Midbrain (tissue), 1 donor: ENCODE results near the gene SLC43A2.
A peak's percentile ranks its signal among the peaks of the same experiment; 100 is the strongest.

Source experiments
- DNase-seq: peaks from one replicate; lab custom pipeline; 2025; lab: John Stamatoyannopoulos, UW

SLC43A2 gene

GRCh38 chr17:1623057-1623630 lies 5.5 kb downstream of the SLC43A2 start:
- DNase-seq: no peak

- DNase-seq: no peak
These were observed 7.2 kb downstream of the SLC43A2 start for GRCh38 chr17:1621273-1621954.

GRCh38 chr17:1620486-1620885 lies 8.1 kb downstream of the SLC43A2 start:
- DNase-seq: no peak

- no peak for DNase-seq
These were observed 10.9 kb downstream of the SLC43A2 start for GRCh38 chr17:1617620-1618174.

- DNase-seq: no peak
These were observed 12.5 kb downstream of the SLC43A2 start for GRCh38 chr17:1616101-1616500.

GRCh38 chr17:1612400-1612799 lies 16.2 kb downstream of the SLC43A2 start:
- DNase-seq: no peak

- DNase-seq: peak; percentile 34
These were observed 16.9 kb downstream of the SLC43A2 start for GRCh38 chr17:1611715-1612114.

- no peak for DNase-seq
These were observed 20.0 kb downstream of the SLC43A2 start for GRCh38 chr17:1608676-1609075.

- no peak for DNase-seq
These were observed 20.7 kb downstream of the SLC43A2 start for GRCh38 chr17:1607971-1608320.

- no peak for DNase-seq
These were observed 22.2 kb downstream of the SLC43A2 start for GRCh38 chr17:1606352-1606985.

GRCh38 chr17:1605681-1606351 lies 22.8 kb downstream of the SLC43A2 start:
- no peak for DNase-seq

GRCh38 chr17:1604831-1605528 lies 23.7 kb downstream of the SLC43A2 start:
- DNase-seq: no peak

GRCh38 chr17:1601571-1601970 lies 27.1 kb downstream of the SLC43A2 start:
- DNase-seq: no peak

- DNase-seq: no peak
These were observed 30.1 kb downstream of the SLC43A2 start for GRCh38 chr17:1598399-1599095.

- no peak for DNase-seq
These were observed 30.7 kb downstream of the SLC43A2 start for GRCh38 chr17:1597861-1598342.

GRCh38 chr17:1593630-1593931 lies 35.1 kb downstream of the SLC43A2 start:
- DNase-seq: no peak

- DNase-seq: no peak
These were observed 35.6 kb downstream of the SLC43A2 start for GRCh38 chr17:1592751-1593629.

GRCh38 chr17:1591474-1592090 lies 37.1 kb downstream of the SLC43A2 start:
- DNase-seq: no peak

- no peak for DNase-seq
These were observed 37.7 kb downstream of the SLC43A2 start for GRCh38 chr17:1590747-1591473.
